NCI-H2171 (cell line): ENCODE data around the gene COL4A5.
"Not testable (repeated sequence)": the region's sequence is repeated elsewhere in the genome, so short reads cannot be mapped to it uniquely, and the experiment has no call there.

Experiments
- DNase-seq: peaks from one replicate; lab custom pipeline; 2025; lab: John Stamatoyannopoulos, UW

COL4A5 gene

DNA sequence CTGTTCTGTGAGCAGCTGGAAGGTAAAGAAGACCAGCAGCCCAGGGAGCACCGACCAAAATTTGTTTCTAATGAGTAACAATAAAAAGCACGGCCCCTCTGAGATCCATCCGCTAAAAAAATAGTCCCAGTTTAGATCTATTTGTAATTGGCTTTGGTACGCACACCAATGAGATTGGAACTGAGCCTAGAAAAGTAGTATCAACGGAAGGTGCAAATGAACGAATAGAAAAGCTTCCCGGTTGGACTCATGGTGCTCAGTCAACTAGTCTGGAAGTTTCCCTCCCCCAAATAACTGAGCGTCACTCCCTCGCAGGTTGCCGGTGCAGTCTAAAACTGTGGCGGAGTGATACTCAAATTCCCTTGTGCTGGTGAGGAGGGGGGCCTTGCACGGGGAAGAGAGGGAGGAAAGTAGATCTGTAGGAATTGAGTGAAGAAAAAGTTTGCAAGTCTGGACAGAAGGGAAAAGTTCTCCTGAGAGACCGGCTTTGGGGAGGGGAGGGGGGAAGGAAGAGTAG lies at the start of gene COL4A5:
COL4A5 (plus strand) TSS at position 413 of the 517 bp plus-strand sequence. CDS start 288 bp downstream, outside the sequence.
- DNase-seq: peak; percentile 4

DNA sequence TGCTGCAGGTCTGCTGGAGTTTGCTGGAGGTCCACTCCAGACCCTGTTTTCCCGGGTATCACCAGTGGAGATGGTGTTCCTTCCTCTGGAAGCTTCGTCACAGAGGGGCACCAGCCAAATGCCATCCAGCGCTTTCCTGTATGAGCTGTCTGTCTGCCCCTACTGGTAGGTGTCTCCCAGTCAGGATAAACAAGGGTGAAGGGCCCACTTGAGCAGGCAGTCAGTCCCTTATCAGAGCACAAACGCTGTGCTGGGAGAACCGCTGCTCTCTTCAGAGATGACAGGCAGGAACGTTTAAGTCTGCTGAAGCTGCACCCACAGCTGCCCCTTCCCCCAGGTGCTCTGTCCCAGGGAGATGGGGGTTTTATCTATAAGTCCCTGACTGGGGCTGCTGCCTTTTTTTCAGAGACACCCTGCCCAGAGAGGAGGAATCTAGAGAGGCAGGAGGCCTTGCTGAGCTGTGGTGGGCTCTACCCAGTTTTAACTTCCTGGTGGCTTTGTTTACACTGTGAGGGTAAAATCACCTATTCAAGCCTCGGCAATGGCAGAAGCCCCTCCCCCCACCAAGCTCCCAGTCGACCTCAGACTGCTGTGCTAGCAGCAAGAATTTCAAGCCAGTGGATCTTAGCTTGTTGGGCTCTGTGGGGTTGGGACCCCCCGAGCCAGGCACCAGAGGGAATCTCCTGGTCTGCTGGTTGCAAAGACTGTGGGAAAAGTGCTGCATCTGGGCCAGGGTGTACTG lies 48.5 kb upstream of the COL4A5 start:
- DNase-seq: not testable (repeated sequence)

DNA sequence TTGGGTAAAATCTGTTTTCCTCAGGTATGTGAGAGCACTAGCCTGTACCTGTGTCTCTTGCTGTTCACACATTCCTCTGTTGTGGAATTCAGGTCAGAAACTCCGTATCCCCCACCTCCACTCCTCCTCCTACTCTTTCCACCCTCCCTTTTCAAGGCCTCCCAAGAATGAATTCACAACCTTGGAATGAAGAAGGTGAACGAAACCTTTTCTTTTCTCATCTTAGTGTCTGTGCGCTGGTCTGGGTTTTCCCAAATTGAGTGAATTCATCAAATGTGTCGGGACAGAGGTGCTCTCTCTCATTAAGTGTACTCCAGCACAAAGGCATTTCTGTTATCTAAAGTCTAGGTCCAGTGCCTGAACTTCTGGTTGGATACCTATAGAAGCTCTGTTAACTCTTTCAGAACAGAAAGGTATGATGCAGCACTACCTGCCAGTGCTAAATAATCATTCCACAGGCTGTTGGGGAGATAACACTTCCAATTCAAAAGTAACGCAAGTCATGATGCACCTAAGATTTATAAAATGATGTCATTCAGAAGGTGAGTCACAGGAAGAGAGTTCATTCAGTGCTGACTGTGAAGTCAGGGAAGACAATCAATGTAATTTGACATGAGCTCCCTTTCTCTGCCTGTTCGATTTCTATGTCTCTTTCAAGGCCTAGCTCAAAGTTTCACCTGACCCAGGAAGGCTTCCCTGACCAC lies 43.3 kb upstream of the COL4A5 start:
- no peak for DNase-seq

DNA sequence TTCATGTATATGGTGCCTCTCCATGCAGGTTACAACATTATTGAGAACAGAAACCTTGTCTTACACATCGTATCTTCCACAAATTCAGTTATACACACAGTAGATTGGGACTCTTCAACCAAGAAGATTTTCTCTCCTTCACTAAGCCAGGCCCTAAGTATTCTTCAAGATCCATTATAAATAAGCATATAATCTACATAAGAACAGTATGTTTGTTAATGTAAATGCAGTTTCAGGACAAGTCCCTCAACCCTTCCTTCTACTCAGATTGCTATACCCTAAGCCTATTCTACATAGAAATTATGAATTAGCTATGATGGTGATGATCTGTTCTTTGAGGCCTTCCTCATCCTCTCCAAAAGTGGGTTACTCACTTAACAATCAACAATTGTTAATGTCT lies 42.7 kb upstream of the COL4A5 start:
- DNase-seq: no peak

DNA sequence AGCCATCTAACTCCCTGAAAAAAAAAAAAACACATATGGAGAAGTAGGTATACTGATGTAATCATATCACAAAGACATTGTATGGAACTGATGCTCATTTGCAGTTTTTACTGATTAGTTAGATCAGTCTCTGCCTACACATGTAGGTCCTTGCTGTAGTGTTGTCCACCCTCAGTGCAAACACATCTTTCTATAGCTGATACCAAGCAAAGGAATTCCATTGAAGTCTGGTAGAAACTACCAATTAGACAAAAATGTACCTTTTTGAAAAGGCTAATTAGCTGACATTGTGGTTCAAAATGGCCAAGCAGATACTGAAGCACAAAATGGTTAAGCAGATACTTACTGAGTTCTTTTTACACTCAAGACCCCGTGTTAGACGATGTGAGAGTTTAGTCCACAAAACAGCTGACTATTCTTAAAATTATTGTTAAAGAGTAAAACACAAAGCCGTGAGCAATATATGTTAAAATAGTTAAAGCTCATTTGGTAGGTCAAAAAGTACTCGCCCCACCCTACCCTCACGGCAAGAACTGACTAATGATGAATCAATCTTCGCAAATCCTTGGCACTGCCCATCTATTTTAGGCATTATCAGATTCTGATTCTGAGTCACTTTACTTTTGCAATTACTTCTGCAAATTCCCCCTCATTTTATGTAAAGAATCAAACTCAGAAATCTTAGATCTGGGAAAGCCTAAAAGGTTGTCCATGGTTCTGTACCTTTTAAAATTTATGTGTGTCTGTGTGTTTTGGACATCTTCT lies 41.8 kb upstream of the COL4A5 start:
- DNase-seq: no peak

DNA sequence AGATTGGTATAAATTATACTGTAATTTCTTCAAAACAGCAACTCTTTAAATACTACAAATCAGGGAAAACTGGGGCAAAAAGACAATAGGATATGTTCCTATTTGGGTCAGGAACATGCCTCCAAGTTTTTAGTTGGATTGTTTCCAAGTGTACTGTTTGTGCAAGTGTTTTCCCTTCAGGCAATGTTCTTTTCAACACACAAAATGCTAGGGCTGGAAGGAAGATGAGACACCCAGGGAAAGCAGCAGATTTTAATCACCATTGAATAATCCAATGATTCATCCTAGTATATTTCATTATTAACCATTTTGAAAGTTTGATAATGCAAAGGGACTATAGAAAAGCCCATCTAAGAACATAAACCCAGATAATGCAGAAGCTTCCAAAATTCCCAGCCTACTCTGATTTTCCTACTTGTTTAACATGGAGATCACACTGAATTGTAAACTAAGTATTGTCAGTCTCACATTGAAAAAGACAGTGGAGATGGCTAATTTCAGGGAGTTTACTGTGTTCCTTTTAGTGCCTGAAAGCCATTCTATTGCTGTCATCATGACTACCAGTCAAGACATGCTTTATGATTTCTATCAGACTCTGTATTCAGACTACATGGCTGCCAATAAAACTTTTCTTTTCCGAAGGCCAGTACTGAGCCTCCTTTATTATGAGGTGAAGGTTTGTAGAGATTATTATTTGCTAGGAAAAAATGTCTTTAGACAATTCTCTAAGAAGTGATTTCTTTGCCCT lies 40.0 kb upstream of the COL4A5 start:
- DNase-seq: no peak

DNA sequence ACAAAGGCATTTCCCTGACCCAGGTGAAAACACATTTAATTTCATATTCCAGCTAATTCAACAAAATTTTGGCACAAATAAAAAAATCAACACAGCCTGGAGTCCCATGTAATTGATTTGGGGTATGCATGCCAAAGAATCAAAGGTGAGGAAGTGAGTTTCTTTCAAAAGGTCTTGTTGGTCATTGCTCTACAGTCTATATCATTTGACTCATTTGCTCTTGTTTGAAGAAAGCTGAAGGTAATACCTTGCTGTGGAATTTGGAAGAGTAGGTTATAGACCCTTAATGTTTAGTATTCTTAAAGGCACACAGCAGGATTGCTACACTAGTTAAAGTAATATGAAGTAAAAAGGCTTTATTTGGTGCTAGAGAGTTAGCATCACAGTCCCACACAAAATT lies 26.9 kb upstream of the COL4A5 start:
- no peak for DNase-seq

DNA sequence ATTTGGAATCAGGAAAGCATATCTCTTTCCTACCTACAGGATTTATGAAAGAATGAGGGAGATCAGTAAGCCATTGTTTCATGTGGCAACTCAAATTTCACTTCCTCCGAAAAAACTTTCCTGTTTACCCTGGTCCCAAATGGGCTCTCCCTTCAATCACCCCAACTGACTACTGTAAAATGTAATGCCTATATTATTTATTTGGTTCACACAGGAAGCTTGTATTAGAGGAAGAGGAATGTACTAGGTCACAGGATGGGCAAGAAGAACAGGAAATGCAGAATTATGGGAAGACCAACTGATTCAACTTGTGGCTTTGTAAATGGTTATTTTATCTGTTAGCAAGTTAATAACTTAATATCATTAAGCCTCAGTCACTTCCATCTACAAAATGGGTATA lies 24.5 kb upstream of the COL4A5 start:
- no peak for DNase-seq

DNA sequence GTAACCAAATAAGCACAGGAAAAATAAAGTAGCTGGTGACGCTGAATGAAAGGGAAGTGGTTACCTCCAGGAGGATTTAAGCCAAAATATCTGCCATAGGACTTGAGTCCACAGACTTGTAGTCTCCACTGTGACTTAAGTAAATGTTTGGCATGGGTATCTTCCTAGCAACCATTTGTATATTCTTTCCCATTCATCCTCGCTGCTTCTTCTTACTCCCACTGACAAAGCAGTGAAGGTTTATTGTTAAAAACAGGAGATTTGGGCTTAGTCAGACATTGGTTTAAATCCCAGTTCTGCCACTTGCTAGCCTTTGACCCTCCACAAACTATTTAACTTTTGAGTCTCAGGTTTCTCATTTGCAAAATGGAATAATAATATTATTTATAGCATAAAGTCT lies 23.7 kb upstream of the COL4A5 start:
- DNase-seq: no peak

DNA sequence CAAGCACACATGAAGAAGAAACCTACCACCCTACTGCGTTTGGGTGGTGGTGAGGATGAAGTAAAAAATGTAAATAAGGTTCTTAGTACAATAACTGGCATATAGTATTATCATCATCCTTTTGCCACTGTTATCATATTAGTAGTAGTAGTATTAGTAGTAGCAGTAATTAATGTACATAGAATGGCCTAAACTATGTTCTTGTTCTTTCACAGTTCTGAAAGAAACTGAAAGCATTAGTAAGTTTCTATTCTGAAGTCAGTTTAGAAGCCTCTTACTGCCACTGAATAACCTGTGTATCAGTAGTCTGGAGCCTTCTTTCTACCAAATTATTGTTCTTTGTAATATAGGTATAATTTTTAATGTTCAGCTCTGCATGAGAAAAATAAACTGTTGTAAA lies 22.4 kb upstream of the COL4A5 start:
- no peak for DNase-seq

DNA sequence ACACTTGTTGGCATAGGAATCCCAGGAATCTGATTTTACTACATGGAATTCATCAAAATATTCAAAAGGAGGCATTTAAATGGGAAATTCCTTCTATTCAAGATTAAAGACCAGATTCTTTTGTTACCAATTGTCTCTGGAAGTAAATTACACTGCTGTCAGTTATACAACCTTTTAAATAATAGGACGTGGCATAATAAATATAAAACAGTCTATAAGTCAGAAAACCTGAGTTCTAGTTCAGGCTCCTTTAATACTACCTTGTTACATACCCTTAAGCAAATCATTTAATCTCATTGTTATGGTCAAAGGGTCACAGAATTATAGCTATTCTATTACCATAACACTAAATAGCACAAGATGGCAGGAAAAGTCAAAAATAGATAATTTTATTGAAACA lies 20.2 kb upstream of the COL4A5 start:
- DNase-seq: no peak

DNA sequence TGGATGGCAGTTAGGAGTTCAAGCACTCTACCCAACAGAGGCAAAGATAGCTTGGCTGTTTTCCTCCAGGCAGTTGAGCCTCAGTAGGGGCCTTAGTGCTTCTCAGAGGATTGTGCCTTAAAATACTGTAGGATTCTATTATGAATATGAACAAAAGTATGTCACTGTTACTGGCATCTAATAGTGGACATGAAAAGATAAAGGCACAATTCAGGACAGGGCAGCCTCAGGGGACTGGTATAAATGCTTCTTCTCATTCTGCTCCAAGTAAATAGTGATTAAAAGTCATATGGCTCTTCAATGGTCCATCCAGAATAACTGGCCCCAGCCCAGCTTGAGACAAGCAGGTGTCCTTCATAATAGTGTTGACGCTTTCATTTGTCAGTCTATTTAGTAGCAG lies 19.2 kb upstream of the COL4A5 start:
- DNase-seq: no peak

DNA sequence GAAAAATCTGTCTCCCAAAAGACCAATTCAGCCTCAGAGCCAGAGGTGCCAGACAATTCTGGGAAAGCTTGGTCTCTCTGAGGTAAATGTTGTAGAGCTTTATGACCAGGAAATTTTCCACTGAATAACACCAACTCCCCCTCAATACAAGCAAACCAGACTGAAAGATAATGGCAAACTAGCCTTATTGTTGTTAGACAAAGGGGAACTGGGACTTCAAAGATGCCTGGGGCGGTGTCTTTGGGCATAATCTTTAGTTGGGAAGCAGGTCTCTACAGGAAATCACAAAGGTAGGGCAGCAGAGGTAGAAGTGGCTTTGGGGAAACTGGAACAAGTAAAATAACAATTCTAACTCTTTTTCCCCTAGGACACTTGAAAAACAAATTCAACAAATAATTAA lies 13.4 kb upstream of the COL4A5 start:
- no peak for DNase-seq

DNA sequence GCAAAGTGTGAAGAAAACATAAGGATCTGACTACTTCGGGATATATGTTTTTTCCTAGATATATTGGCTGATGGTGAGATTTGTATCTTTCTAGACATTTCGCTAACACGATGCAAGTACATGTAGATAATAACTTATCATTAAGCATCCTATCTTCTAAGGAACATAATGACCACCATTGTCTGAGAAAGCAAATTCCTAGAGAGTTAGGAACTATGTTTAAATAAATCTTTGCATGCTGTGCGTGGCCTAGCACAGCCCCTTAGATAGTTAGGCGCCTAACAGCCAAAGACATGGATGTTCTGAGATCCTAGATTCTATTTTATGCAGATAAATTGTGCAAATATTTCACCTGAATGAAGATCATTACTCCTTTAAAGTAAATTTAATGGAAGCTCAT lies 4.4 kb upstream of the COL4A5 start:
- no peak for DNase-seq

DNA sequence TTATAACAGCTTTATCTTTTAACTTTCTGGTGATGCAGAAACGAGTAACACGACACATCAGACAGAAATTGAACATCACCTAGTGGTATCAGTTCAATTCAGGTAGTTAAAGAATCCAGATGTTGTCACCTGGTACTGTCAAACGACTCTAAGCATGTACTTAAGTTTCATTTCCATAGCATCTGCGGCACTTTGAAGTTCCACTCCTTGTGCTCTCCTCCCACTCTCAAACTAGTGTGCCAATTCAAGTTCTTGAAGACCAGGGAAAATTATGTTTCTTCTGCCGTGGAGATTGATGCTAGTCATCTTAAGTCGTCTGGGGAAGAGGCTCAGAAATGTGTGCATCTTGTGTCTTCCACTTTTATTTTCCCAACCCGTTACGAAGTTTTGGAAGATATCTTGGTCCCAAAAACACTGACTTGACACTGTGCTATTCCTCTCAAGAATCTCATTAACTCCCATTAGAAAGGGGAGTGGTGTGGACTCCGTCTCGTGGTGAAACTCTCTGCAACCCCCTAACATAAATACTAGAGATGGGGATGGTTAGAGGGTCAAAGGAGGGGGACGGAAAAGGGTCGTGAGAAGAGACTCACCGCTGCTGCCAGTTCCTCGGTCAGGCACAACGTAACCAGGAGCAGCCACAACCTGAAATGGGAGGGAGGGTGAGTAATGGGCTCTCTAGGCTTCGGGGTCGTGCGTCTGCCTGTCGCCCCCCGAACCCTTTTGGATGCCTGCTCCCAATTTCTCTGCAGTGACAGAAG lies 2.1 kb upstream of the COL4A5 start:
- no peak for DNase-seq

DNA sequence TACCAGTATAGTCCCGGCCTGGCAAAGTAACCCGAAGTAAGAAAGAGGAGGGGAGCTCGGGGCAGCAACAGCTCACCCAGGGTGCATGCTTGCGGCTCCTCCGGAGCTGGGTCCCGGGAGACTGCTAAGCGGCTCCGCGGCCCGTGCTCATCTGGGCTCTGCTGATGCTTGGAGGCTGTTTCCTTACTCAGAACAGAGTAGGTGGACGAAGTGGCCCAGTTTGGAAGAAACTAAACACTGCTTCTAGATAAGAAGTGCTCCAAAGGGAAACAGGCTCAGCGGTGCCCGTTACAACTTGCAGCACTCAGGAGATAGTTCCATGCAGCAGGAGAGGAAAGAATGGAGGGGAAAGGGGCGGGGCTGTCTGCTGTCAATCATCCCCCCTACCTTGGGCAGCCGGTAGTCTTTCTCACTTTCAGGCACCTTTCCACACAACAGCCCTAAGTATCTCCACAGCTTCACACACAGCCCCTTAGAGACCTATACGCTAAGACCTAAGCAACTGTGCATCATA lies 1.5 kb upstream of the COL4A5 start, which contains the start of gene COL4A6:
COL4A6 (minus strand) TSS at position 313 of the 514 bp plus-strand sequence; CDS start at position 87, 226 bp downstream.
- no peak for DNase-seq

DNA sequence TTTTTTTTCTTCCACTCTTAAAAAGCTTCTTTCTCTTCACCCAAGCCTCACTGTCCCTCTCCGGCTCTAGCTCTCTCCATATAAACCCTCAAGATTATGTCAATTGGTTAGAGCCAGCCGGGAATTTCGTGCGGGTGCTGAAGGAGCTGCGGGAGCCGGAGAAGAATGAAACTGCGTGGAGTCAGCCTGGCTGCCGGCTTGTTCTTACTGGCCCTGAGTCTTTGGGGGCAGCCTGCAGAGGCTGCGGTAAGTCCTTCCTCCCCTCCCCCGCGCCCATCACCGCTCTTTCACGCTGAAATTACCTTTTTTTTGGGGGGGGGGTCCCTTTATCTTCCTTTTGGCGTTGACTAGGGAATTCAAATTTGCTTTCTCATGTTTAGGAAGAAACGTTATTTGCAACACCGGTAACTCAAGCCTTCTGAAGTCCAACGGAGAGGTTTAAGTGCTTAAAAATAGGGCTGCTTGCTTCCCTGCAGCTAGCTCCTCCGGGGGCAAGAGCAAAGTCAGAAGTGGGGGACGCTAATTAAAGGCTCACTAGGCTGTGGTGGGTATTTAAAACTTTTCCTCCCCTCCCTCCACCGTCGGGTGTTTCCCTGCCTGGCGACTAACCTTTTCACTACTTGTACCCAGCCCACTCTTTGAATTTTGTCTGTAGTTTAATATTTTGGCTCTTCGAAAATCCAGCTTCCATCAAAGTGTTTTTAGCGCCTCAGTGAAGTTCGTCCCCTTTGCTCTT lies 491 bp downstream of the COL4A5 start:
- DNase-seq: no peak

DNA sequence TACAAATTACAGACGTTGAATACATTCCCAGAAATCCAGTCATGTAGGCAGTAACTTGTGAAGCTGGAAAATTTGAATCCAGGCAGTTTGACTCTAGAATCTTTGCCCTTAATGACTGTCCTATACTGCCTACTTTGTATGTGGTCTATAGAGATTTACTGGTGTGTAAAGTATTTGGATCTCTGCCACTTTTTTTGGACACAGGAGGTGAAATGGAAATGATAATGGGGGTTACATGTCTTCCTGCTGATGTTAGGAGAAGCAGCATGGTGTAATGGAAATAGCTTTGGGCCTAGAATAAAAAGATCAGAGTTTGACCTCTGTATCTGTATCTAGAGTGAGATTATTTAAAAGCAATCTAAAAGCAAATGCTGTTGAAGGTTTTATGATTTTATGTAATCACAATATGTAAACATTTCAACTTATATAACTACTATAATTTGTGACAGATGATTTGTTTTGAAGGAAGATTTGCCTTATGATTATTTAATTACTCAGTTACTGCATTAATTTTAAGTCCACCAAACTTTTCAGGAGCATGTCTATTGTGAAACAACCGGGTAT lies 3.3 kb downstream of the COL4A5 start:
- no peak for DNase-seq

DNA sequence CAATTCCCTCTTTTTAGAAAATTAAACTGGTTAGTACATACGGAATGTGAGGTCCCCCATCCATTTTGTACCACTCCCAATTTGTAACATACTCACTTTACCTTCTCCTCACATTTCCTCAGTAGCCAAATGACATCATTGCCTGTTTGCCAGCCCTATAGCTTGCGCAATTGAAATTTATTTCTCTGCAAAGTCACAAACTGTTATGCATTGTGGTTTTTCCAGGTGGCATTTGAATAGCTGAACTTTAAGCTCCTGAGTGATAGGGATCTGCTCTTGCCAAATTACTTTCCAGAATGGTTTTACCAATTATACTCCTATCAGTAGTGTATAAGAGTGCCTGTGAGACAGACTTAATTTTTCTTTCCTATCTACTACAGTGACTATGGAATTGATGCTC lies 7.7 kb downstream of the COL4A5 start:
- DNase-seq: no peak

DNA sequence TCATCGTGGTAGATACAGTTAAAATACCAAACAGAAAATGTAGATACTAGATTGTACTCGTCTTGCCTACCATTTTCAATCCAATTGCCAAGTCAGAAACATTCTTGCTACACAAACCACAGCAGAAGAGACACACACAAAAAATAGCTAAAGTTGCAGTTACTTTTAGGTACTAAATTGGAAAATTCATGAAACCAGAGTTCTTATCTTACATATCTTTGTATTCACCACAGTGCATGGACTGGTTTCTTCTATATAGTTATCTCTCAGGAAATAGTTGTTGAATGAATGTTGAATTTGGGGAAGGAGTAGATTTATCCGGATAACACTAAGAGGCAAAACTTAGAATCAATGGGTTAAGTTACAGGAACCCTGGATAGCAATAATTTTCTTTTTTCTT lies 14.2 kb downstream of the COL4A5 start:
- DNase-seq: no peak
